K562 (cell line): ENCODE results near the gene WWTR1. TPM values are rescaled to one million over a fixed set of nuclear protein-coding genes. Genes with fewer than 3 reads are reported as not detected.
A peak's percentile ranks its signal among the peaks of the same experiment; 100 is the strongest.

Experiments used
- ATF6 ChIP-seq: sonication (generic); formaldehyde crosslinking; IDR thresholded peaks from 2 replicates; pipeline ENCODE4 v1.4.0; 2020; ENCODE audit warnings: mild to moderate bottlenecking, missing genetic modification reagents
- CREB1 ChIP-seq, 2 experiments: sonication (generic) in 1 of 2; formaldehyde crosslinking in 1 of 2; IDR thresholded peaks; 2 replicates each; pipeline versions ENCODE4 v1.6.1 to v1.8.0; 2012 to 2022; ENCODE audit warnings: inconsistent platforms in 1 of 2, mild to moderate bottlenecking in 1 of 2, missing genetic modification reagents in 1 of 2, moderate library complexity in 1 of 2
- ELF2 ChIP-seq: fragments of 250-450 bp; sonication (Bioruptor Pico); IDR thresholded peaks from 2 replicates; pipeline ENCODE4 v1.5.0; 2021; ENCODE audit warnings: mild to moderate bottlenecking
- ELK3 ChIP-seq: fragments of 450-650 bp; formaldehyde crosslinking; IDR thresholded peaks from 2 replicates; pipeline ENCODE4 v1.4.0; 2020; ENCODE audit warnings: mild to moderate bottlenecking
- ETS1 ChIP-seq: conservative IDR thresholded peaks from 2 replicates; pipeline ENCODE4 v1.6.1; 2011; ENCODE audit warnings: low read depth, mild to moderate bottlenecking, low read length; ENCODE audit not compliant: control insufficient read depth
- ETV6 ChIP-seq, 3 experiments: fragments of 150-350 bp in 1 of 3; sonication (generic) in 1 of 3; formaldehyde crosslinking in 1 of 3; IDR thresholded peaks; 2 replicates each; pipeline versions ENCODE4 v1.6.1 to v1.8.0; 2014 to 2022; ENCODE audit warnings: borderline replicate concordance in 2 of 3, low read depth in 2 of 3, antibody characterized with exemption in 1 of 3, low read length in 1 of 3, mild to moderate bottlenecking in 1 of 3, missing genetic modification reagents in 1 of 3
- HINFP ChIP-seq: fragments of 450-650 bp; conservative IDR thresholded peaks from 2 replicates; pipeline ENCODE4 v1.6.1; 2016; ENCODE audit warnings: missing genetic modification characterization, low read depth, mild to moderate bottlenecking, control low read depth, missing compliant biosample characterization
- HNRNPUL1 ChIP-seq: fragments of 200-400 bp; formaldehyde crosslinking; IDR thresholded peaks from 2 replicates; pipeline ENCODE4 v1.6.1; 2017; ENCODE audit warnings: low read length
- KLF16 ChIP-seq: IDR thresholded peaks from 2 replicates; pipeline ENCODE4 v1.6.1; 2016; ENCODE audit warnings: antibody characterized with exemption
- RBM14 ChIP-seq: fragments of 200-400 bp; formaldehyde crosslinking; IDR thresholded peaks from 2 replicates; pipeline ENCODE4 v1.6.1; 2018; ENCODE audit warnings: low read depth, mild to moderate bottlenecking, low read length, moderate library complexity, borderline replicate concordance; ENCODE audit not compliant: insufficient read depth
- RFX7 ChIP-seq: fragments of 250-450 bp; sonication (Bioruptor Pico); IDR thresholded peaks from 2 replicates; pipeline ENCODE4 v1.5.1; 2021; ENCODE audit warnings: mild to moderate bottlenecking
- TEAD4 ChIP-seq, 2 experiments: sonication (generic) in 1 of 2; formaldehyde crosslinking in 1 of 2; IDR thresholded peaks; 2 replicates each; pipeline versions ENCODE4 v1.6.1 to v1.8.0; 2012 to 2022; ENCODE audit warnings: borderline replicate concordance in 1 of 2, inconsistent platforms in 1 of 2, low read length in 1 of 2, mild to moderate bottlenecking in 1 of 2, missing genetic modification reagents in 1 of 2
- ZNF445 ChIP-seq: fragments of 250-450 bp; sonication (Bioruptor Pico); IDR thresholded peaks from 2 replicates; pipeline ENCODE4 v1.4.0; 2020; ENCODE audit warnings: low read depth, mild to moderate bottlenecking, moderate library complexity
- ZNF76 ChIP-seq: fragments of 250-450 bp; sonication (Bioruptor Pico); IDR thresholded peaks from 2 replicates; pipeline ENCODE4 v1.4.0; 2020; ENCODE audit warnings: mild to moderate bottlenecking, moderate library complexity, borderline replicate concordance
- polyA plus RNA-seq, 8 experiments: library from polyadenylated mRNA; depleted of rRNA in 4 of 8; stranded (reverse) in 5 of 8; unstranded in 3 of 8; fragments of >200 nt; fragmentation: Nextera tagmentation in 2 of 8; fragmentation: Illumina TruSeq in 1 of 8; extraction: Ambion mirVana in 2 of 8; extraction: Trizol in 1 of 8; gene quantifications; 2 replicates each; pipeline versions ENCODE4 v1.2.1 to v1.2.3, GENCODE V29; 2011 to 2014; ENCODE audit warnings: inconsistent platforms in 1 of 8, missing spikeins in 1 of 8
- total RNA-seq, 7 experiments: library from RNA; depleted of rRNA in 6 of 7; stranded (reverse); fragments of >200 nt in 6 of 7; fragmentation: Illumina TruSeq in 2 of 7; extraction: Trizol in 2 of 7; gene quantifications; 2 replicates each; pipeline versions ENCODE4 v1.2.1 to v1.2.3, GENCODE V29; 2011 to 2021; ENCODE audit warnings: low replicate concordance in 1 of 7
- TF ChIP-seq, protein P1 (sequence below): sonication (generic); formaldehyde crosslinking; IDR thresholded peaks from 2 replicates; pipeline ENCODE4 v1.8.0; 2022; ENCODE audit warnings: missing genetic modification reagents, mild to moderate bottlenecking, moderate library complexity, borderline replicate concordance
- TF ChIP-seq, protein P2 (sequence below): fragments of 450-650 bp; IDR thresholded peaks from 2 replicates; pipeline ENCODE4 v1.6.1; 2017; ENCODE audit warnings: mild to moderate bottlenecking, moderate library complexity

The WWTR1 gene
- total and polyA plus RNA-seq, 9 of the 15 experiments (the other 6 are each of a cell fraction or from before 2014, with no cell fraction given), result 0.04 to 1.5 (median 0.60) TPM

GRCh38 chr3:149575961-149576564 lies 81.8 kb downstream of the WWTR1 start (continued):
- TF ChIP-seq, protein P1, sequence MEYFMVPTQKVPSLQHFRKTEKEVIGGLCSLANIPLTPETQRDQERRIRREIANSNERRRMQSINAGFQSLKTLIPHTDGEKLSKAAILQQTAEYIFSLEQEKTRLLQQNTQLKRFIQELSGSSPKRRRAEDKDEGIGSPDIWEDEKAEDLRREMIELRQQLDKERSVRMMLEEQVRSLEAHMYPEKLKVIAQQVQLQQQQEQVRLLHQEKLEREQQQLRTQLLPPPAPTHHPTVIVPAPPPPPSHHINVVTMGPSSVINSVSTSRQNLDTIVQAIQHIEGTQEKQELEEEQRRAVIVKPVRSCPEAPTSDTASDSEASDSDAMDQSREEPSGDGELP (CRISPR knock-in tag), result no peak
- TF ChIP-seq RFX7 (no peak), ETV6 (IDR thresholded peaks at IDR 0.05; ENCODE audit: borderline replicate concordance in 1 of 2, low read depth in 2 of 2, low read length in 1 of 2) (peak in 1 of 2 experiments; percentile 60; a peak in 1 of 4 replicates), ETV6 (CRISPR knock-in tag; IDR thresholded peaks at IDR 0.05; ENCODE audit: borderline replicate concordance) (no peak), ETS1 (0 out of 2 replicates have a peak, but pooled peaks have one; percentile 31), ZNF76 (CRISPR knock-in tag) (no peak), ATF6 (CRISPR knock-in tag) (no peak), ZNF445 (no peak), KLF16 (no peak), RBM14 (no peak), TEAD4 (IDR thresholded peaks at IDR 0.05; ENCODE audit: low read length) (0 out of 2 replicates have a peak, but pooled peaks have one; percentile 27), TEAD4 (CRISPR knock-in tag; IDR thresholded peaks at IDR 0.05; ENCODE audit: borderline replicate concordance) (no peak), ELF2 (CRISPR knock-in tag) (no peak), CREB1 (IDR thresholded peaks at IDR 0.05) (no peak), CREB1 (CRISPR knock-in tag; IDR thresholded peaks at IDR 0.05) (no peak), HNRNPUL1 (no peak), HINFP (tag) (no peak), ELK3 (CRISPR knock-in tag) (no peak)
- TF ChIP-seq, protein P2, sequence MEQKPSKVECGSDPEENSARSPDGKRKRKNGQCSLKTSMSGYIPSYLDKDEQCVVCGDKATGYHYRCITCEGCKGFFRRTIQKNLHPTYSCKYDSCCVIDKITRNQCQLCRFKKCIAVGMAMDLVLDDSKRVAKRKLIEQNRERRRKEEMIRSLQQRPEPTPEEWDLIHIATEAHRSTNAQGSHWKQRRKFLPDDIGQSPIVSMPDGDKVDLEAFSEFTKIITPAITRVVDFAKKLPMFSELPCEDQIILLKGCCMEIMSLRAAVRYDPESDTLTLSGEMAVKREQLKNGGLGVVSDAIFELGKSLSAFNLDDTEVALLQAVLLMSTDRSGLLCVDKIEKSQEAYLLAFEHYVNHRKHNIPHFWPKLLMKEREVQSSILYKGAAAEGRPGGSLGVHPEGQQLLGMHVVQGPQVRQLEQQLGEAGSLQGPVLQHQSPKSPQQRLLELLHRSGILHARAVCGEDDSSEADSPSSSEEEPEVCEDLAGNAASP, result no peak
